ENCODE data around the gene PRPF19.

PRPF19 gene

DNA sequence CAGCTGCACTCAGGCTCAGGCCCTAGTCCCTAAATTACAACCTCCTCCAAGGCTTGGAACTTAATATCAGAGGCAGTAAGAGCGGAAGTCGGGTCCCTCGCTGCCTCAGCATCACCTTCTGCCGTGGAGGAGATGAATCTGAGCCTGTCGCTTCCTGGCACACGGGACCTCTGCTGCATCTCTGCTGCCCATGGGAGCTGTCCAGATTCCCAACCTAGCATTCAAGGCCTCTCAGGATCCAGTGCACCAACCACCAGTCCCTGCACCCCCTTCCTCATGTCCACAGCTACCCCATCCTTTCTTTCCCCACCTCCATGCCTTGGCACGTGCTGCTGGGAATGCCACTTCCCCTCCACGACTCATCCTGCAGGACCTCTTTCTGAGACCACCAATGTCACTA, 48.1 kb downstream of the PRPF19 start:
- ATAC-seq (ENCODE audit: insufficient read depth, low read depth) (no peak), DNase-seq (no peak)
- Histone ChIP-seq H3K4me2 (ENCODE audit: insufficient read depth, low read length) (no peak overlapping the region), H2AFZ (ENCODE audit: low read depth, low read length) (no peak overlapping the region), H3K9me3 (ENCODE audit: insufficient read depth, low read length, severe bottlenecking) (no peaks in the 10 kb centered on the region), H3K4me1 (ENCODE audit: insufficient read depth, low read length) (peaks cover 12% of the 10 kb centered on the region), H3K27me3 (ENCODE audit: insufficient read depth, low read length, poor library complexity) (no peaks in the 10 kb centered on the region), H3K36me3 (ENCODE audit: insufficient read depth, low read length) (no peaks in the 10 kb centered on the region), H3K27ac (ENCODE audit: low read length) (0 out of 2 replicates have a peak overlapping the region, but pooled peaks have one; percentile 16), H3K9ac (ENCODE audit: low read depth, low read length) (no peak overlapping the region), H3K4me3 (ENCODE audit: low read depth in 1 of 2, low read length in 2 of 2) (no peak overlapping the region), H3K79me2 (ENCODE audit: insufficient read depth, low read length) (no peaks in the 10 kb centered on the region), H4K20me1 (ENCODE audit: insufficient read depth, low read length) (no peaks in the 10 kb centered on the region)
- no peak for TF ChIP-seq EZH2 (IDR thresholded peaks at IDR 0.05; ENCODE audit: borderline replicate concordance, low read depth, low read length, severe bottlenecking)
- TF ChIP-seq, protein P1, sequence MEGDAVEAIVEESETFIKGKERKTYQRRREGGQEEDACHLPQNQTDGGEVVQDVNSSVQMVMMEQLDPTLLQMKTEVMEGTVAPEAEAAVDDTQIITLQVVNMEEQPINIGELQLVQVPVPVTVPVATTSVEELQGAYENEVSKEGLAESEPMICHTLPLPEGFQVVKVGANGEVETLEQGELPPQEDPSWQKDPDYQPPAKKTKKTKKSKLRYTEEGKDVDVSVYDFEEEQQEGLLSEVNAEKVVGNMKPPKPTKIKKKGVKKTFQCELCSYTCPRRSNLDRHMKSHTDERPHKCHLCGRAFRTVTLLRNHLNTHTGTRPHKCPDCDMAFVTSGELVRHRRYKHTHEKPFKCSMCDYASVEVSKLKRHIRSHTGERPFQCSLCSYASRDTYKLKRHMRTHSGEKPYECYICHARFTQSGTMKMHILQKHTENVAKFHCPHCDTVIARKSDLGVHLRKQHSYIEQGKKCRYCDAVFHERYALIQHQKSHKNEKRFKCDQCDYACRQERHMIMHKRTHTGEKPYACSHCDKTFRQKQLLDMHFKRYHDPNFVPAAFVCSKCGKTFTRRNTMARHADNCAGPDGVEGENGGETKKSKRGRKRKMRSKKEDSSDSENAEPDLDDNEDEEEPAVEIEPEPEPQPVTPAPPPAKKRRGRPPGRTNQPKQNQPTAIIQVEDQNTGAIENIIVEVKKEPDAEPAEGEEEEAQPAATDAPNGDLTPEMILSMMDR (IDR thresholded peaks at IDR 0.05; ENCODE audit: borderline replicate concordance, extremely low read depth, low read length, poor library complexity, severe bottlenecking) = no peak

DNA sequence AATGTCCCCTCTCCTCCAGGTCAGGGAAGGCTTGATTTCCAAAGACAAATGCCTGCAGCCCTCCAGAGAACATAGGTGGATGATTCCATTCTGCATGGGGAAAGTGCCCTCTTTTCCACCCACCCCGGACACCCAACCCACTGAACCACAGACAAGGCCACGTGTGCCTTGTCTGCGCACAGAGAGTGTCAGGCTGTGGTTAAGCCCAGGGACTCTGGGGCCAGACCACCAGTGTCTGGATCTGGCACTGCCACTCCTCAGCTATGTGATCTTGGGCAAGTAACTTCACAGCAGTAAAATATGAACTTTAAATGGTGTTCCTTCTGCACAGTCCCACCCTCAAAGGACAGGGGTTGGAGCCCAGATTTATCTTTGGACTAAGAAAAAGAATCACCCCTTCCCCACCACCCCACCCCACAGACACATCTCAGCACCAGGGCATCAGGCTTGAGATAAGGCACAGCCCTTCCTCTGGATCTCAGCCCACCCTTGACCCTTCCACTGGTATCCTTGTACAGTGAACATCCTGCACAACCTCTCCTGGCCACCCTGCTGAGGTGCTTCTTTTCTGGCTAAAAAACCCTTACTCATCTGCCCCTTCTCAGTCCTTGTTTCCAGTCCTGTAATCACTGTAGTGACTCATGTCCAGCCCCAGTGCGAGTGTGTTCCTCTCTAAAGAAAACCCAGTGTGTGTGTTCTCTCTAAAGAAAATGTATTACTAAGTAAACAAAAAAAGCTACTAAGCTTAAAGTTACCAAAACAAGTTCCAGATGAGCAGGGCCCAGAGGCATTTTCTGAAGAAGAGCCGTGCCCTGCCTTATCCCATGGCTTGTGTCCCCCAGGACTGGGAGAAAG, 48.8 kb downstream of the PRPF19 start:
- TF ChIP-seq, protein P1 (IDR thresholded peaks at IDR 0.05; ENCODE audit: borderline replicate concordance, extremely low read depth, low read length, poor library complexity, severe bottlenecking) = no peak
- no peak for TF ChIP-seq EZH2 (IDR thresholded peaks at IDR 0.05; ENCODE audit: borderline replicate concordance, low read depth, low read length, severe bottlenecking)
- Histone ChIP-seq H3K27me3 (ENCODE audit: insufficient read depth, low read length, poor library complexity) (no peaks in the 10 kb centered on the region), H3K4me3 (ENCODE audit: low read depth in 1 of 2, low read length in 2 of 2) (no peak overlapping the region), H3K36me3 (ENCODE audit: insufficient read depth, low read length) (no peaks in the 10 kb centered on the region), H3K4me1 (ENCODE audit: insufficient read depth, low read length) (peaks cover 12% of the 10 kb centered on the region), H3K9me3 (ENCODE audit: insufficient read depth, low read length, severe bottlenecking) (no peaks in the 10 kb centered on the region), H2AFZ (ENCODE audit: low read depth, low read length) (no peak overlapping the region), H3K27ac (ENCODE audit: low read length) (no peak overlapping the region), H4K20me1 (ENCODE audit: insufficient read depth, low read length) (no peaks in the 10 kb centered on the region), H3K79me2 (ENCODE audit: insufficient read depth, low read length) (no peaks in the 10 kb centered on the region), H3K4me2 (ENCODE audit: insufficient read depth, low read length) (no peak overlapping the region), H3K9ac (ENCODE audit: low read depth, low read length) (no peak overlapping the region)
- ATAC-seq (ENCODE audit: insufficient read depth, low read depth) (no peak), DNase-seq (no peak)

DNA sequence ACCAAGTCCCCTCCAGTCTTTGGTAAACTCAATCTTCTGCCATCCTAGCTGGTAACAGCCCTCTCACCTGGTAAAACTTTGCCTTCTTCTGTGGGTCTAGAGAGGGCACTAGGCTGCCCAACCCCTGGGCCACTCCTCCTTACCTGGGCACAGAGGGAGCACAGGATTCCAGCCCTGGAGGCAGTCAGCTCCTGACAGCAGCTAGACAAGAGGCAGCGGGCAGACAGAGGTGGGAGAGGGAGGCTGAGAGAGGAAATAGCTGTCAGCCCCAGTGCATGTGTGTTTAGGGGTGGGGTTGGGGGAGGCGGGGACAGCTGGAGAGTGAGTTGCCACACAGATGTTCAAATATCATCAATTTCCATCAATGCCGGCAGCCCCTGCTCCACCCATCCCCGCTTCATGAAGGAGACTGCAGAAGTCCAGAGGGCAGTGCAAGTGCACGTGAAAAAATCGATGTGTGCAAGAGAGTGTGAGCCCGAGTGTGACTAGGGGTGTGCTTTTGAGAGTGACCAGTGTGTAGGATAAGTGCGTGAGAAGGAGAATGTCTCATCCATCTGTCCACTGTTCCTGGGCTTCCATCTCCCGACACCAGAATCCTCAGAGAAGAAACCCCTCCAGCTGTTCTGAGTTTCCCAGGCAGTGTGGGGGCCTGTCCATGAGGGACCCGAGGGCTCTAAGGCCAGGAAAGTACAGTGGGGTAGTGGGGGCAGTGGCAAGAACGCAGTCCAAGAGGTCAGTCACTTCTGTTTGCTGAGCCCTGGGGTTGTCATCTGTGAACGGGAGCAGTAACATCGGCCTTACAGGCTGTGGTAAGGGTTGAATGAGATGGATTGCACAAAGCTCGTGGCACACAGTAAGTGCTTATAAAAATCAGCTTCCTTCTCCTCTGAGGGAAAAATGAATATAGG, 50.4 kb downstream of the PRPF19 start, which contains the start of gene PTGDR2:
Gene PTGDR2, minus strand, starts transcription at position 225 of the 908 bp plus-strand sequence. CDS start 2,228 bp downstream, outside the sequence.
- H2AFZ ChIP-seq (ENCODE audit: low read depth, low read length) = no peak within 1 kb of the TSS
- no peaks in the 10 kb centered on the region for H3K9me3 ChIP-seq (ENCODE audit: insufficient read depth, low read length, severe bottlenecking)
- no peak within 1 kb of the TSS for H3K4me3 ChIP-seq (ENCODE audit: low read depth in 1 of 2, low read length in 2 of 2)
- H3K4me2 ChIP-seq (ENCODE audit: insufficient read depth, low read length) = no peak within 1 kb of the TSS
- H4K20me1 ChIP-seq (ENCODE audit: insufficient read depth, low read length) = no peaks in the 10 kb centered on the region
- peak; percentile 64 for DNase-seq
- no peaks in the 10 kb centered on the region for H3K79me2 ChIP-seq (ENCODE audit: insufficient read depth, low read length)
- TF ChIP-seq, protein P1 (IDR thresholded peaks at IDR 0.05; ENCODE audit: borderline replicate concordance, extremely low read depth, low read length, poor library complexity, severe bottlenecking) = no peak
- no peak for TF ChIP-seq EZH2 (IDR thresholded peaks at IDR 0.05; ENCODE audit: borderline replicate concordance, low read depth, low read length, severe bottlenecking)
- peak; percentile 69 for ATAC-seq (ENCODE audit: insufficient read depth, low read depth)
- peaks cover 8% of the 10 kb centered on the region for H3K36me3 ChIP-seq (ENCODE audit: insufficient read depth, low read length)
- no peaks in the 10 kb centered on the region for H3K27me3 ChIP-seq (ENCODE audit: insufficient read depth, low read length, poor library complexity)
- H3K27ac ChIP-seq (ENCODE audit: low read length) = no peak within 1 kb of the TSS
- H3K4me1 ChIP-seq (ENCODE audit: insufficient read depth, low read length) = peaks cover 12% of the 10 kb centered on the region
- H3K9ac ChIP-seq (ENCODE audit: low read depth, low read length) = no peak within 1 kb of the TSS

Data from DND-41 (cell line).